HEK293 (cell line): ENCODE results near the gene PSAP.

ENCODE experiments used
- CTCF ChIP-seq: fragments of 450-650 bp; formaldehyde crosslinking; IDR thresholded peaks from 2 replicates; pipeline ENCODE4 v1.5.1; 2016; ENCODE audit warnings: missing biosample characterization, missing genetic modification characterization
- HOXA7 ChIP-seq: sonication (generic); formaldehyde crosslinking; IDR thresholded peaks from 2 replicates; pipeline ENCODE4 v1.8.1; 2022; ENCODE audit warnings: missing genetic modification reagents, borderline replicate concordance
- PRDM10 ChIP-seq: fragments of 450-650 bp; formaldehyde crosslinking; IDR thresholded peaks from 2 replicates; pipeline ENCODE4 v1.5.1; 2016; ENCODE audit warnings: missing biosample characterization, missing genetic modification characterization
- PRDM6 ChIP-seq: fragments of 450-650 bp; formaldehyde crosslinking; IDR thresholded peaks from 2 replicates; pipeline ENCODE4 v1.5.1; 2017; ENCODE audit warnings: missing biosample characterization, missing genetic modification characterization
- ZNF202 ChIP-seq: fragments of 450-650 bp; formaldehyde crosslinking; IDR thresholded peaks from 2 replicates; pipeline ENCODE4 v1.5.1; 2016; ENCODE audit warnings: missing biosample characterization, missing genetic modification characterization, borderline replicate concordance
- ZNF404 ChIP-seq: fragments of 450-650 bp; formaldehyde crosslinking; IDR thresholded peaks from 2 replicates; pipeline ENCODE4 v1.5.1; 2017; ENCODE audit warnings: missing biosample characterization, missing genetic modification characterization
- ZNF830 ChIP-seq: fragments of 450-650 bp; IDR thresholded peaks from 2 replicates; pipeline ENCODE4 v1.5.0; 2018; ENCODE audit warnings: missing biosample characterization, missing genetic modification characterization, low read depth, mild to moderate bottlenecking, moderate library complexity

- TF ChIP-seq HOXA7 (CRISPR knock-in tag): no peak
- TF ChIP-seq ZNF404 (tag by site-specific recombination): no peak
- no peak for TF ChIP-seq PRDM10 (tag by site-specific recombination)
- TF ChIP-seq PRDM6 (tag by site-specific recombination): no peak
- no peak for TF ChIP-seq CTCF (tag by site-specific recombination)
- TF ChIP-seq ZNF202 (tag by site-specific recombination): no peak
- no peak for TF ChIP-seq ZNF830 (tag by site-specific recombination)
Measured at GRCh38 chr10:71823356-71823755, 27.7 kb downstream of the PSAP start.
